Muscle layer of duodenum (tissue), 2 donors: ENCODE data around the gene ALDH1A3.

ENCODE experiments used
- H3K27ac ChIP-seq: one replicate; pipeline ENCODE4 v1.7.0; 2013; ENCODE audit warnings: mild to moderate bottlenecking, low read length
- H3K27me3 ChIP-seq: one replicate; pipeline ENCODE4 v1.7.0; 2013; ENCODE audit warnings: low read depth, mild to moderate bottlenecking, control low read depth, low read length
- H3K36me3 ChIP-seq, 2 donors: one replicate each; pipeline ENCODE4 v1.7.0; 2013; ENCODE audit warnings: low read length in 2 of 2, control low read depth in 1 of 2, mild to moderate bottlenecking in 1 of 2; ENCODE audit not compliant: insufficient read depth in 2 of 2, control insufficient read depth in 1 of 2
- H3K4me1 ChIP-seq, 2 donors: one replicate each; pipeline ENCODE4 v1.7.0; 2013; ENCODE audit warnings: low read length in 2 of 2, mild to moderate bottlenecking in 2 of 2, control low read depth in 1 of 2, moderate library complexity in 1 of 2; ENCODE audit not compliant: insufficient read depth in 2 of 2, control insufficient read depth in 1 of 2
- H3K4me3 ChIP-seq, 2 donors: one replicate each; pipeline ENCODE4 v1.7.0; 2013; ENCODE audit warnings: low read length in 2 of 2, low read depth in 1 of 2, mild to moderate bottlenecking in 1 of 2
- H3K9me3 ChIP-seq, 2 donors: one replicate each; pipeline ENCODE4 v1.7.0; 2013; ENCODE audit warnings: low read length in 2 of 2, control low read depth in 1 of 2, mild to moderate bottlenecking in 1 of 2; ENCODE audit not compliant: control insufficient read depth in 1 of 2
- donor health status: healthy.

Gene ALDH1A3

DNA sequence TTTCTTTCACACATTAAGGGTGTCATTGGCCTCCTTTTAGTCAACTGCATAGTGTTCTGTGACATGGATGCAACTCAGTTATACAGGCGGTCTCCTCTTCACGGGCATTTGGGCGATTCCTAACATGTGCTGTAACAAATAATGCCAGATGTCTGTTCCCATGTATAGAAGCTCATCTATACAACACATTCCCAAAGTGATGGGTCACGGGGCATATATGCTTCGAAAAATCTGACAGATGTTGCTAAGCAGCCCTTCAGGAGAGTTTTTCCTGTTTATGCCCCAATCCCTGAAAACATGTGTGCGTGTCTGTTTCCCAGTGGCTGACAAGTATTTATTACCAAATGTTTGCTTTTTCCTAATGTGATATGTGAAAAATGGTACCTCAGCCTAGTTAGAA lies 65.4 kb downstream of the ALDH1A3 start:
- H3K4me1 ChIP-seq: peaks cover 4% of the 10 kb centered on the region in 2 donors
- H3K36me3 ChIP-seq: no peaks in the 10 kb centered on the region
- no peak overlapping the region for H3K4me3 ChIP-seq
- no peaks in the 10 kb centered on the region for H3K9me3 ChIP-seq
- H3K27me3 ChIP-seq: no peaks in the 10 kb centered on the region
- H3K27ac ChIP-seq: no peak overlapping the region

- Histone ChIP-seq H3K4me3 (no peak overlapping the region), H3K36me3 (no peaks in the 10 kb centered on the region), H3K4me1 (peaks cover 4% of the 10 kb centered on the region in 2 donors), H3K27ac (no peak overlapping the region), H3K27me3 (no peaks in the 10 kb centered on the region), H3K9me3 (no peaks in the 10 kb centered on the region)
Measured at GRCh38 chr15:100947760-100948429, 68.3 kb downstream of the ALDH1A3 start.

DNA sequence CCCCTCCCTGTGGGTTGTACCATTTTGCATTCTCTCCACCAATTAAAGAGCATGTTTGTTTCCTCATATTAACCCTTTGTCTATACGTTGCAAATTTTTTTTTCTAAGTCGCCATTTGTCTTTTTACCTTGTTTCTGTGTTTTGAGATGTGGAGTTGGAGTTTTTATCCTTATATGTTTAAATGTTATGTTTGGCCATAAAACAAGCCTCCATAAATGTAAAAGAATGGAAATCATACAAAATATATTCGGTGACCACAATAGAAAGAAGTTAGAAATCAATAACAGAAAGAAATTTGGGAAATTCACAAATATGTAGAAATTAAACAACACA lies 68.8 kb downstream of the ALDH1A3 start:
- Histone ChIP-seq H3K27me3 (no peaks in the 10 kb centered on the region), H3K4me3 (no peak overlapping the region), H3K27ac (no peak overlapping the region), H3K9me3 (no peaks in the 10 kb centered on the region), H3K36me3 (no peaks in the 10 kb centered on the region), H3K4me1 (peaks cover 4% of the 10 kb centered on the region in 2 donors)

- Histone ChIP-seq H3K4me1 (peaks cover 0 to 4% of the 10 kb centered on the region in 2 donors), H3K4me3 (no peak overlapping the region), H3K27ac (no peak overlapping the region), H3K9me3 (no peaks in the 10 kb centered on the region), H3K36me3 (no peaks in the 10 kb centered on the region), H3K27me3 (no peaks in the 10 kb centered on the region)
Measured at GRCh38 chr15:100949691-100950090, 70.1 kb downstream of the ALDH1A3 start.

- peaks cover 0 to 4% of the 10 kb centered on the region in 2 donors for H3K4me1 ChIP-seq
- H3K4me3 ChIP-seq: no peak overlapping the region
- no peaks in the 10 kb centered on the region for H3K36me3 ChIP-seq
- H3K9me3 ChIP-seq: no peaks in the 10 kb centered on the region
- no peaks in the 10 kb centered on the region for H3K27me3 ChIP-seq
- no peak overlapping the region for H3K27ac ChIP-seq
Measured at GRCh38 chr15:100951965-100952364, 72.3 kb downstream of the ALDH1A3 start.

DNA sequence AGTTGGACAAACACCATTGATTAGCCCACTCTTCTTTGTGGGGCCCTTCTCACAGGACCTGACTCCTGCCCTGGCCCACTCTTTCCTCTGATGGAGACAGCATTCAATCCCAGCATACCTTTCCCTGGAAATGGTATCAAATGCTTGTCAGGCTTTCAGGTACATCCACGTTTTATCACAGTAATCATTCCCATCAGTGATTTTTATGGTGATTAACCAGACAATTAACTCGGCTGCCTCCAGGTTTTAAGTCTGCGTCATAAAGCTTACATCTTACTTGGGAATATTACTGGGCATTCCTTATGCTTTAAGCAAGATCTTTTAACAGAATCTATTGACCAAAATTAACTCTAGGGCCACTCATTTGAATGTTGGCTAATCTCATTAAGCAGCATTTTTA lies 72.9 kb downstream of the ALDH1A3 start:
- H3K27ac ChIP-seq: no peak overlapping the region
- no peaks in the 10 kb centered on the region for H3K36me3 ChIP-seq

DNA sequence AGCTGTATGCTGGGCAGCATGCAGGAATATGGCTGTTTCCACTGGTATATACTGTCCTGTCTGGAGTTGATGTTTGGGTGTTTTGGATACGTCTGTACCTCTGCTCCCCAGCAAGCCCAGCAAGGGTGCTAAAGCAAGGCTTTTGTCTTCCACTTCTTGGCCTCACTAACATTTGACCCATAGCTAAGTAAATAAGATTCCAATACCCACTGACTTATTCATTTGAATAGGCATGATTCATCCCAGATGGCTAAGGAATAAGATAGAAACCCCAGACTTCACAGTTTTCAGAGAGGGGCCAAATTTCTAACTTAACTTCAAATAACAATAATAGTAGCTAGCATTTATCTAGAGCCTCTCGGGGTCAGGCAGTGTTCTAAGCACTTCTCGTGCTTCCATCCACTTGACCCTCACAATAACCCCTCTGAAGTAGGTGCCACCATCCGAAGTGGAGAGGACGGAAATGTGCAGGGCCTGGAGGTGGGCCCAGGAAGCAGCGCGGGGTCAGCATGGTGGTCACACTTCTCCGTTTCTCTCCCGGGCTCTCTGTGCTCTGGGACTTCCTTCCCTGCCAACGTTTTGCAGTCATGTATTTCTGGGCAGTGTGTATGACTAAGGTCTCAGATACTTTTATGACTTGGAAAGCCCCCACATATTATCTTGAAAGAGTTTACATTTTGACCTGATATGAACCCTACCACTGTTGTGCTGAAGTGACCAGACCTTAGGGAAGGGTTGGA lies 78.9 kb downstream of the ALDH1A3 start:
- Histone ChIP-seq H3K27ac (no peak overlapping the region), H3K9me3 (no peaks in the 10 kb centered on the region), H3K4me1 (no peaks in the 10 kb centered on the region), H3K27me3 (no peaks in the 10 kb centered on the region), H3K4me3 (no peak overlapping the region), H3K36me3 (no peaks in the 10 kb centered on the region)

More for the DNA sequence above, 72.9 kb downstream of the ALDH1A3 start:
- no peaks in the 10 kb centered on the region for H3K27me3 ChIP-seq
- peaks cover 0 to 4% of the 10 kb centered on the region in 2 donors for H3K4me1 ChIP-seq
- H3K9me3 ChIP-seq: no peaks in the 10 kb centered on the region
- no peak overlapping the region for H3K4me3 ChIP-seq

DNA sequence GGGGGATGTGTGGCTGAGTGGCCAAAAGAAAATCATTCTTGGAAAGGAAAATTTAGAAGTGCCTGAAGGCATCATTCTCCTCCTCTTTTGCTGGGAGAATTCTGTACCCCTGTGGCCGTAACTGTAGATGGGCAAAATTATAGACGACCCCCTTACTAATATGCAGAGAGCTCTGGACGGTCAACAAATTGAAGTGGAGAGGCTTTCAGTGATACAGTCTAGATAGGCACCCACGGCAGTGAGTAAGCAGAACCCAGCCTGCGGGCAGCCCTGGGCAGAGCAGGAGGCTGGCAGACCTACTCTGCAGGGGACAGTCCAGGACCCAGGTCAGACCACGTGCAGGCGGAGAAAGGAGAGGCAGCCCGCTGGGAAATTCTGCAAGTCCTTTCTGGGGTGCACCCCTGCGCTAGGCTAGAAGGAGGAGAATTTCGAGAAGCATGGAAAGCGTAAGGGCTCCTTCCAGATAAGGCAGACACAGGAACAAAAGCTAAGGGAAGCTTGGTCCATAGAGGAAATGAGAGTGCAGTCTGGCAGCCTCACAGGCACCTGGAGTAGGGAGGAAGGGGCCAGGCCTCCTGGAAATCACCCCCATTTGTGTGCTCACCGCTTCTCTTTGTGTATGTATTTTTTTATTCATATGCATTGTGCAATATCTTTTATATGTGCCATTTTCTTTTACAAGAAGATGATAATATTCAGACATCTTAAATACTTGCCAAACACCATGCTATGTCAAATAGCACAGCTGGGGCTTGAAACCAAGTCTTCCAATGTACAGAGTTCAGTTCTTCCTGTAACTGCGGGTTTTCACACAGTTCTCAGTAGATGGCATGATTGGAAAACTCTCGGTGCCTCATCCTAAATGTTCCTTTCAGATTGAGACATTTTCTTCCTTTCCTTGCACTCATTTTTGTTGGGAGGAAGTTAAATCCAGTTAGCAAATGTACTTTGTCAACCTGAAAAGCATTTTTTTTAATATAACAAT lies 79.7 kb downstream of the ALDH1A3 start:
- Histone ChIP-seq H3K4me3 (no peak overlapping the region), H3K36me3 (no peaks in the 10 kb centered on the region), H3K27me3 (no peaks in the 10 kb centered on the region), H3K4me1 (no peaks in the 10 kb centered on the region), H3K27ac (no peak overlapping the region), H3K9me3 (no peaks in the 10 kb centered on the region)
